SK-N-SH (cell line): ENCODE results near the gene ZFHX3. TPM values are rescaled to one million over a fixed set of nuclear protein-coding genes. Genes with fewer than 3 reads are reported as not detected.

Experiments used
- CTCF ChIA-PET: fragments of 300-600, 350-600 bp; formaldehyde crosslinking; extraction: SDS; loops from one replicate; lab custom pipeline; 2021; lab: Yijun Ruan, JAX
- POLR2A ChIA-PET: fragments of 350-600 bp; sonication (Branson Sonifier 250); formaldehyde crosslinking; extraction: SDS; loops from one replicate; lab custom pipeline; 2020; ENCODE audit warnings: antibody characterized with exemption, inconsistent platforms; lab: Yijun Ruan, JAX
- DNase-seq: peaks from one replicate; pipeline ENCODE4 v3.0.0; 2012
- H2AFZ ChIP-seq: fragments of 200-600 bp; sonication (generic); 2 replicates; pipeline ENCODE4 v1.8.1; 2016; ENCODE audit warnings: antibody characterized with exemption, mild to moderate bottlenecking, low read depth
- H3F3A ChIP-seq: fragments of 200-600 bp; sonication (generic); replicated peaks from 2 replicates; pipeline ENCODE3; 2016; ENCODE audit warnings: antibody characterized with exemption, mild to moderate bottlenecking; ENCODE audit not compliant: insufficient read depth
- H3K27ac ChIP-seq, 2 experiments: fragments of 200-500 bp in 1 of 2; fragments of 200-600 bp in 1 of 2; sonication (Bioruptor generic) in 1 of 2; sonication (generic), shearing (Covaris generic) in 1 of 2; 2 replicates each; pipeline versions ENCODE4 v1.5.1 to v1.6.1; 2014 to 2016; ENCODE audit warnings: low read depth in 2 of 2, inconsistent platforms in 1 of 2, low read length in 1 of 2, mild to moderate bottlenecking in 1 of 2, mixed read lengths in 1 of 2
- H3K27me3 ChIP-seq: fragments of 200-600 bp; sonication (generic), shearing (Covaris generic); 2 replicates; pipeline ENCODE4 v1.6.1; 2016; ENCODE audit warnings: mixed run types; ENCODE audit not compliant: insufficient read depth
- H3K36me3 ChIP-seq, 2 experiments: fragments of 200-500 bp in 1 of 2; fragments of 200-600 bp in 1 of 2; sonication (Bioruptor generic) in 1 of 2; sonication (generic) in 1 of 2; replicated peaks in 1 of 2; 2 replicates each; pipeline versions ENCODE3 to v1.5.1; 2014 to 2016; ENCODE audit warnings: low read length in 1 of 2, mild to moderate bottlenecking in 1 of 2; ENCODE audit not compliant: insufficient read depth in 2 of 2, control insufficient read depth in 1 of 2
- H3K4me1 ChIP-seq, 2 experiments: fragments of 200-500 bp in 1 of 2; fragments of 200-600 bp in 1 of 2; sonication (Bioruptor generic) in 1 of 2; sonication (generic), shearing (Covaris generic) in 1 of 2; 2 replicates each; pipeline versions ENCODE4 v1.5.1 to v1.6.1; 2014 to 2016; ENCODE audit warnings: low read depth in 1 of 2, low read length in 1 of 2, mixed run types in 1 of 2; ENCODE audit not compliant: insufficient read depth in 2 of 2, control insufficient read depth in 1 of 2
- H3K4me2 ChIP-seq: fragments of 200-600 bp; sonication (generic), shearing (Covaris generic); 2 replicates; pipeline ENCODE4 v1.6.1; 2017; ENCODE audit warnings: mixed run types
- H3K4me3 ChIP-seq, 2 experiments: fragments of 200-500 bp in 1 of 2; fragments of 200-600 bp in 1 of 2; sonication (Bioruptor generic) in 1 of 2; sonication (generic), shearing (Covaris generic) in 1 of 2; 2 replicates each; pipeline versions ENCODE4 v1.5.1 to v1.8.1; 2014 to 2016; ENCODE audit warnings: low read depth in 2 of 2, inconsistent platforms in 1 of 2, low read length in 1 of 2, mild to moderate bottlenecking in 1 of 2, mixed read lengths in 1 of 2, moderate library complexity in 1 of 2
- H3K79me2 ChIP-seq: fragments of 200-600 bp; sonication (generic); 2 replicates; pipeline ENCODE4 v1.8.1; 2017; ENCODE audit warnings: mild to moderate bottlenecking; ENCODE audit not compliant: insufficient read depth
- H3K9ac ChIP-seq: fragments of 200-600 bp; sonication (generic); 2 replicates; pipeline ENCODE4 v1.6.1; 2017; ENCODE audit warnings: mixed run types
- H3K9me2 ChIP-seq: fragments of 200-600 bp; sonication (generic); 2 replicates; pipeline ENCODE4 v1.6.1; 2017; ENCODE audit warnings: mixed run types
- H3K9me3 ChIP-seq: fragments of 200-600 bp; sonication (generic); 2 replicates; pipeline ENCODE4 v1.6.1; 2017; ENCODE audit warnings: mixed run types, mild to moderate bottlenecking, moderate library complexity
- H4K20me1 ChIP-seq: fragments of 200-600 bp; sonication (generic); 2 replicates; pipeline ENCODE4 v1.6.1; 2017; ENCODE audit warnings: mild to moderate bottlenecking, mixed run types; ENCODE audit not compliant: insufficient read depth
- ELF1 ChIP-seq: IDR thresholded peaks from 2 replicates; pipeline ENCODE4 v1.4.0; 2012
- FOSL2 ChIP-seq: IDR thresholded peaks from 2 replicates; pipeline ENCODE4 v1.4.0; 2012; ENCODE audit warnings: low read depth, mild to moderate bottlenecking, moderate library complexity, borderline replicate concordance
- FOXM1 ChIP-seq: IDR thresholded peaks from 2 replicates; pipeline ENCODE4 v1.4.0; 2012; ENCODE audit warnings: low read depth, mild to moderate bottlenecking
- GABPA ChIP-seq: IDR thresholded peaks from 2 replicates; pipeline ENCODE4 v1.4.0; 2012; ENCODE audit warnings: low read depth, mild to moderate bottlenecking
- MEF2A ChIP-seq: IDR thresholded peaks from 2 replicates; pipeline ENCODE4 v1.4.0; 2012; ENCODE audit warnings: low read depth, borderline replicate concordance
- MXI1 ChIP-seq: IDR thresholded peaks from 2 replicates; pipeline ENCODE4 v1.6.1; 2012; ENCODE audit warnings: mild to moderate bottlenecking, low read depth, low read length, improper control_type of control experiment
- POLR2AphosphoS5 ChIP-seq: IDR thresholded peaks from 2 replicates; pipeline ENCODE4 v1.6.1; 2012; ENCODE audit warnings: low read depth, low read length
- RAD21 ChIP-seq: IDR thresholded peaks from 2 replicates; pipeline ENCODE4 v1.6.1; 2012; ENCODE audit warnings: mild to moderate bottlenecking, low read length
- RCOR1 ChIP-seq: fragments of 150-350 bp; IDR thresholded peaks from 2 replicates; pipeline ENCODE4 v1.6.1; 2017; ENCODE audit warnings: antibody characterized with exemption, low read length
- RXRA ChIP-seq: IDR thresholded peaks from 2 replicates; pipeline ENCODE4 v1.4.0; 2012; ENCODE audit warnings: low read depth, mild to moderate bottlenecking, borderline replicate concordance
- SIN3A ChIP-seq: IDR thresholded peaks from 2 replicates; pipeline ENCODE4 v1.6.1; 2012; ENCODE audit warnings: low read depth, mild to moderate bottlenecking, low read length, moderate library complexity, borderline replicate concordance
- TAF1 ChIP-seq: IDR thresholded peaks from 2 replicates; pipeline ENCODE4 v1.6.1; 2012; ENCODE audit warnings: low read depth, mild to moderate bottlenecking, low read length, moderate library complexity, borderline replicate concordance
- TCF12 ChIP-seq: IDR thresholded peaks from 2 replicates; pipeline ENCODE4 v1.4.0; 2012
- TEAD4 ChIP-seq: IDR thresholded peaks from 2 replicates; pipeline ENCODE4 v1.4.0; 2012; ENCODE audit warnings: mild to moderate bottlenecking, borderline replicate concordance; ENCODE audit not compliant: insufficient read depth
- WGBS: methylation state at CpG from one replicate; pipeline ENCODE4 v1.1.6; 2017; ENCODE audit warnings: low lambda C conversion rate; 5-methylcytosine and 5-hydroxymethylcytosine counted together
- polyA plus RNA-seq, 3 experiments: library from polyadenylated mRNA; depleted of rRNA; stranded (reverse); fragments of >200 nt; gene quantifications; 2 replicates each; pipeline ENCODE4 v1.2.3, GENCODE V29; 2012
- TF ChIP-seq, protein P1 (sequence below): fragments of 200-600 bp; sonication (generic); IDR thresholded peaks from 2 replicates; pipeline ENCODE4 v1.6.1; 2017; ENCODE audit warnings: antibody characterized with exemption, mild to moderate bottlenecking, moderate library complexity
- TF ChIP-seq, protein P2 (sequence below): IDR thresholded peaks from 2 replicates; pipeline ENCODE4; 2012
- TF ChIP-seq, protein P3 (sequence below): IDR thresholded peaks from 2 replicates; pipeline ENCODE4 v1.4.0; 2012; ENCODE audit warnings: low read depth, borderline replicate concordance
- TF ChIP-seq, protein P4 (sequence below): IDR thresholded peaks from 2 replicates; pipeline ENCODE4 v1.4.0; 2012; ENCODE audit warnings: low read depth
- TF ChIP-seq, protein P5 (sequence below): fragments of 150-350 bp; IDR thresholded peaks from 2 replicates; pipeline ENCODE4 v1.6.1; 2016; ENCODE audit warnings: mild to moderate bottlenecking, low read depth, low read length
- TF ChIP-seq, protein P6 (sequence below): IDR thresholded peaks from 2 replicates; pipeline ENCODE4 v1.4.0; 2012; ENCODE audit warnings: low read depth, borderline replicate concordance

The ZFHX3 gene
- polyA plus RNA-seq, 1 of the 3 experiments (the other 2 are of a cell fraction) = 2.0 TPM

DNA sequence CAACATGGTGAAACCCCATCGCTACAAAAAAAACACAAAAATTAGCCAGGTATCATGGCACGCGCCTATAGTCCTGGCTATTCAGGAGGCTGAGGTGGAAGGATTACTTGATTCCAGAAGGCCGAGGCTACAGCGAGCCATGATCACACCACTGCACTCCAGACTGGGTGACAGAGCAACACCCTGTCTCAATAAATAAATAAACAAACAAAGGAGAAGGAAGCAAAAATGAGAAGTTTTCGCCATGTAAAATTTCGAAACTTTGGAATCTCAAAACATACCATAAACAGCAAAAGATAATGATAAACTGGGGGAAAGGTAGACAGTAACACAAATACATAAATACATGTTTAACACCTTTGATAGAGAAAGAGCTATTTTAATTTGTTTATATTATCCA lies 130.9 kb downstream of the ZFHX3 start:
- Histone ChIP-seq H3K9me2 (no peaks in the 10 kb centered on the region), H3K4me2 (no peak overlapping the region), H3F3A (no peaks in the 10 kb centered on the region), H3K9ac (no peak overlapping the region), H3K4me3 (no peak overlapping the region), H3K4me1 (peaks cover 10 to 18% of the 10 kb centered on the region in 2 experiments; a peak in 2 of 4 replicates), H3K9me3 (no peaks in the 10 kb centered on the region), H3K27me3 (no peaks in the 10 kb centered on the region), H3K27ac (no peak overlapping the region), H3K79me2 (peaks cover 76% of the 10 kb centered on the region; the same call in 1 of the 2 replicates), H3K36me3 (no peaks in the 10 kb centered on the region), H2AFZ (no peak overlapping the region), H4K20me1 (peaks cover 9% of the 10 kb centered on the region; the same call in 1 of the 2 replicates)
- ChIA-PET CTCF (interaction anchor here (0.8 to 1.2 kb wide), 3 partner anchors 13 to 85 kb away, joined by 3 to 5 read pairs (median 3); no protein-coding TSS in a partner anchor), POLR2A (no interaction called here)
- 96% methylated on average over 7 of the region's 7 CpGs for WGBS
- TF ChIP-seq RAD21 = no peak
- no peak for TF ChIP-seq FOXM1
- TF ChIP-seq, protein P1, sequence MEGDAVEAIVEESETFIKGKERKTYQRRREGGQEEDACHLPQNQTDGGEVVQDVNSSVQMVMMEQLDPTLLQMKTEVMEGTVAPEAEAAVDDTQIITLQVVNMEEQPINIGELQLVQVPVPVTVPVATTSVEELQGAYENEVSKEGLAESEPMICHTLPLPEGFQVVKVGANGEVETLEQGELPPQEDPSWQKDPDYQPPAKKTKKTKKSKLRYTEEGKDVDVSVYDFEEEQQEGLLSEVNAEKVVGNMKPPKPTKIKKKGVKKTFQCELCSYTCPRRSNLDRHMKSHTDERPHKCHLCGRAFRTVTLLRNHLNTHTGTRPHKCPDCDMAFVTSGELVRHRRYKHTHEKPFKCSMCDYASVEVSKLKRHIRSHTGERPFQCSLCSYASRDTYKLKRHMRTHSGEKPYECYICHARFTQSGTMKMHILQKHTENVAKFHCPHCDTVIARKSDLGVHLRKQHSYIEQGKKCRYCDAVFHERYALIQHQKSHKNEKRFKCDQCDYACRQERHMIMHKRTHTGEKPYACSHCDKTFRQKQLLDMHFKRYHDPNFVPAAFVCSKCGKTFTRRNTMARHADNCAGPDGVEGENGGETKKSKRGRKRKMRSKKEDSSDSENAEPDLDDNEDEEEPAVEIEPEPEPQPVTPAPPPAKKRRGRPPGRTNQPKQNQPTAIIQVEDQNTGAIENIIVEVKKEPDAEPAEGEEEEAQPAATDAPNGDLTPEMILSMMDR = no peak
- TF ChIP-seq, protein P2, sequence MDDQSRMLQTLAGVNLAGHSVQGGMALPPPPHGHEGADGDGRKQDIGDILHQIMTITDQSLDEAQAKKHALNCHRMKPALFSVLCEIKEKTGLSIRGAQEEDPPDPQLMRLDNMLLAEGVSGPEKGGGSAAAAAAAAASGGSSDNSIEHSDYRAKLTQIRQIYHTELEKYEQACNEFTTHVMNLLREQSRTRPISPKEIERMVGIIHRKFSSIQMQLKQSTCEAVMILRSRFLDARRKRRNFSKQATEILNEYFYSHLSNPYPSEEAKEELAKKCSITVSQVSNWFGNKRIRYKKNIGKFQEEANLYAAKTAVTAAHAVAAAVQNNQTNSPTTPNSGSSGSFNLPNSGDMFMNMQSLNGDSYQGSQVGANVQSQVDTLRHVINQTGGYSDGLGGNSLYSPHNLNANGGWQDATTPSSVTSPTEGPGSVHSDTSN = no peak
- TF ChIP-seq TCF12 = no peak
- TF ChIP-seq POLR2AphosphoS5 = no peak
- TF ChIP-seq TAF1 = no peak
- no peak for TF ChIP-seq GABPA
- no peak for TF ChIP-seq MXI1
- TF ChIP-seq, protein P3, sequence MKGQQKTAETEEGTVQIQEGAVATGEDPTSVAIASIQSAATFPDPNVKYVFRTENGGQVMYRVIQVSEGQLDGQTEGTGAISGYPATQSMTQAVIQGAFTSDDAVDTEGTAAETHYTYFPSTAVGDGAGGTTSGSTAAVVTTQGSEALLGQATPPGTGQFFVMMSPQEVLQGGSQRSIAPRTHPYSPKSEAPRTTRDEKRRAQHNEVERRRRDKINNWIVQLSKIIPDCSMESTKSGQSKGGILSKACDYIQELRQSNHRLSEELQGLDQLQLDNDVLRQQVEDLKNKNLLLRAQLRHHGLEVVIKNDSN = no peak
- TF ChIP-seq, protein P4, sequence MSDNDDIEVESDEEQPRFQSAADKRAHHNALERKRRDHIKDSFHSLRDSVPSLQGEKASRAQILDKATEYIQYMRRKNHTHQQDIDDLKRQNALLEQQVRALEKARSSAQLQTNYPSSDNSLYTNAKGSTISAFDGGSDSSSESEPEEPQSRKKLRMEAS = no peak
- TF ChIP-seq TEAD4 = no peak
- no peak for TF ChIP-seq MEF2A
- TF ChIP-seq, protein P5, sequence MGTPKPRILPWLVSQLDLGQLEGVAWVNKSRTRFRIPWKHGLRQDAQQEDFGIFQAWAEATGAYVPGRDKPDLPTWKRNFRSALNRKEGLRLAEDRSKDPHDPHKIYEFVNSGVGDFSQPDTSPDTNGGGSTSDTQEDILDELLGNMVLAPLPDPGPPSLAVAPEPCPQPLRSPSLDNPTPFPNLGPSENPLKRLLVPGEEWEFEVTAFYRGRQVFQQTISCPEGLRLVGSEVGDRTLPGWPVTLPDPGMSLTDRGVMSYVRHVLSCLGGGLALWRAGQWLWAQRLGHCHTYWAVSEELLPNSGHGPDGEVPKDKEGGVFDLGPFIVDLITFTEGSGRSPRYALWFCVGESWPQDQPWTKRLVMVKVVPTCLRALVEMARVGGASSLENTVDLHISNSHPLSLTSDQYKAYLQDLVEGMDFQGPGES = no peak
- TF ChIP-seq, protein P6, sequence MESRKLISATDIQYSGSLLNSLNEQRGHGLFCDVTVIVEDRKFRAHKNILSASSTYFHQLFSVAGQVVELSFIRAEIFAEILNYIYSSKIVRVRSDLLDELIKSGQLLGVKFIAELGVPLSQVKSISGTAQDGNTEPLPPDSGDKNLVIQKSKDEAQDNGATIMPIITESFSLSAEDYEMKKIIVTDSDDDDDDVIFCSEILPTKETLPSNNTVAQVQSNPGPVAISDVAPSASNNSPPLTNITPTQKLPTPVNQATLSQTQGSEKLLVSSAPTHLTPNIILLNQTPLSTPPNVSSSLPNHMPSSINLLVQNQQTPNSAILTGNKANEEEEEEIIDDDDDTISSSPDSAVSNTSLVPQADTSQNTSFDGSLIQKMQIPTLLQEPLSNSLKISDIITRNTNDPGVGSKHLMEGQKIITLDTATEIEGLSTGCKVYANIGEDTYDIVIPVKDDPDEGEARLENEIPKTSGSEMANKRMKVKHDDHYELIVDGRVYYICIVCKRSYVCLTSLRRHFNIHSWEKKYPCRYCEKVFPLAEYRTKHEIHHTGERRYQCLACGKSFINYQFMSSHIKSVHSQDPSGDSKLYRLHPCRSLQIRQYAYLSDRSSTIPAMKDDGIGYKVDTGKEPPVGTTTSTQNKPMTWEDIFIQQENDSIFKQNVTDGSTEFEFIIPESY = no peak
- no peak for TF ChIP-seq SIN3A
- no peak for TF ChIP-seq RXRA
- TF ChIP-seq FOSL2 = no peak
- TF ChIP-seq ELF1 = no peak
- TF ChIP-seq RCOR1 = no peak
- DNase-seq = no peak
